ENCODE measurements around the gene PLEKHF1. TPM values are rescaled to one million over a fixed set of nuclear protein-coding genes. Genes with fewer than 3 reads are reported as not detected.
A peak's percentile ranks its signal among the peaks of the same experiment; 100 is the strongest.

The PLEKHF1 gene
- total and polyA plus RNA-seq, 2 of the 13 experiments (the other 11 are each of a cell fraction or from before 2014, with no cell fraction given), result 2.9 to 3.8 TPM

DNA sequence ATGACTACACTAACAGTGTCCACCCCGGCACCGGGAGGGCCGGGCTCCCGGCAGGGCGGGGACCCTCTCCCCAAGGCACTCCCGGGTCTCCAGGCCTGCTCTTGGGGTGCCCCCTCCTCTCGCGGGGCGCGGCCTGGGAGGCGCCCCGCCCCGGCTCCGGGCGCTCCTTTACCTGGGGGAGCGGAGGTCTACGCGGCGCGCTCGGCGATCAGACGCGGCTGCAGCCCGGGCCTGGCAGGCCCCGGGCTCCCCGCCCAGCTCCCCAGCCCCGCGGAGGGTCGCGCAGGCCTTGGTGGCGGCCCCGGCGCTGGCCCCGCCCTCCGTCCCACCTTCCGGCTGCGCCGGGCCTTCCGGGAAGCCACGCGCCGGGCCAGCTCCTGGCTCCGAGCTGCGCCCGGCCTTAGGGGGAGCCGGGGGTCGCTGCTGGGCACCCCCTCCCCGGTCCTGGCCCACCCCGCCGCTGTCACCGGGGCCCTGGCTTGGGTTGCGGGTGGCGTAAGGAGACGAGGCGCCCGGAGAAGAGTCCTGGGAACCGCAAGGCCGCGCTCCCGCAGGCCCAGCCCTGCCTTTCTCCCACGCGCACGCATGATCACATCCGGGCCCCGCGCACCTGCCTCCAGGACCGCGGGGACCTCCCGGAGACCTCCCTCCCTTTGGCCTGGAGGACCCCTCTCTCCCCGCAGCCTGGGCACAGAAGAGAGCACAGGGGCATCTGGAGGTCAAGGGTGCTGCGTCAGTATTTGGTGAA lies 49.9 kb downstream of the PLEKHF1 start, which contains the start of gene C19orf12 (continued):
- TF ChIP-seq ZSCAN29 (CRISPR knock-in tag; conservative IDR thresholded peaks at IDR 0.05), result no peak
- no peak for TF ChIP-seq POLR2AphosphoS2 (IDR thresholded peaks at IDR 0.05; ENCODE audit: low read depth, low read length)
- no peak for TF ChIP-seq WIZ (CRISPR knock-in tag; IDR thresholded peaks at IDR 0.05)
- TF ChIP-seq, protein P1, sequence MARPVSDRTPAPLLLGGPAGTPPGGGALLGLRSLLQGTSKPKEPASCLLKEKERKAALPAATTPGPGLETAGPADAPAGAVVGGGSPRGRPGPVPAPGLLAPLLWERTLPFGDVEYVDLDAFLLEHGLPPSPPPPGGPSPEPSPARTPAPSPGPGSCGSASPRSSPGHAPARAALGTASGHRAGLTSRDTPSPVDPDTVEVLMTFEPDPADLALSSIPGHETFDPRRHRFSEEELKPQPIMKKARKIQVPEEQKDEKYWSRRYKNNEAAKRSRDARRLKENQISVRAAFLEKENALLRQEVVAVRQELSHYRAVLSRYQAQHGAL (CRISPR knock-in tag; IDR thresholded peaks at IDR 0.05; ENCODE audit: not compliant biosample characterization), result no peak
- TF ChIP-seq, protein P2, sequence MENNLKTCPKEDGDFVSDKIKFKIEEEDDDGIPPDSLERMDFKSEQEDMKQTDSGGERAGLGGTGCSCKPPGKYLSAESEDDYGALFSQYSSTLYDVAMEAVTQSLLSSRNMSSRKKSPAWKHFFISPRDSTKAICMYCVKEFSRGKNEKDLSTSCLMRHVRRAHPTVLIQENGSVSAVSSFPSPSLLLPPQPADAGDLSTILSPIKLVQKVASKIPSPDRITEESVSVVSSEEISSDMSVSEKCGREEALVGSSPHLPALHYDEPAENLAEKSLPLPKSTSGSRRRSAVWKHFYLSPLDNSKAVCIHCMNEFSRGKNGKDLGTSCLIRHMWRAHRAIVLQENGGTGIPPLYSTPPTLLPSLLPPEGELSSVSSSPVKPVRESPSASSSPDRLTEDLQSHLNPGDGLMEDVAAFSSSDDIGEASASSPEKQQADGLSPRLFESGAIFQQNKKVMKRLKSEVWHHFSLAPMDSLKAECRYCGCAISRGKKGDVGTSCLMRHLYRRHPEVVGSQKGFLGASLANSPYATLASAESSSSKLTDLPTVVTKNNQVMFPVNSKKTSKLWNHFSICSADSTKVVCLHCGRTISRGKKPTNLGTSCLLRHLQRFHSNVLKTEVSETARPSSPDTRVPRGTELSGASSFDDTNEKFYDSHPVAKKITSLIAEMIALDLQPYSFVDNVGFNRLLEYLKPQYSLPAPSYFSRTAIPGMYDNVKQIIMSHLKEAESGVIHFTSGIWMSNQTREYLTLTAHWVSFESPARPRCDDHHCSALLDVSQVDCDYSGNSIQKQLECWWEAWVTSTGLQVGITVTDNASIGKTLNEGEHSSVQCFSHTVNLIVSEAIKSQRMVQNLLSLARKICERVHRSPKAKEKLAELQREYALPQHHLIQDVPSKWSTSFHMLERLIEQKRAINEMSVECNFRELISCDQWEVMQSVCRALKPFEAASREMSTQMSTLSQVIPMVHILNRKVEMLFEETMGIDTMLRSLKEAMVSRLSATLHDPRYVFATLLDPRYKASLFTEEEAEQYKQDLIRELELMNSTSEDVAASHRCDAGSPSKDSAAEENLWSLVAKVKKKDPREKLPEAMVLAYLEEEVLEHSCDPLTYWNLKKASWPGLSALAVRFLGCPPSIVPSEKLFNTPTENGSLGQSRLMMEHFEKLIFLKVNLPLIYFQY (CRISPR knock-in tag; IDR thresholded peaks at IDR 0.05; ENCODE audit: borderline replicate concordance), result peak; percentile 61; the same call in 1 of the 2 replicates
- no peak for TF ChIP-seq ZMAT3 (CRISPR knock-in tag; conservative IDR thresholded peaks at IDR 0.05)
- TF ChIP-seq ZNF598 (CRISPR knock-in tag; IDR thresholded peaks at IDR 0.05; ENCODE audit: borderline replicate concordance), result no peak
- TF ChIP-seq, protein P3, sequence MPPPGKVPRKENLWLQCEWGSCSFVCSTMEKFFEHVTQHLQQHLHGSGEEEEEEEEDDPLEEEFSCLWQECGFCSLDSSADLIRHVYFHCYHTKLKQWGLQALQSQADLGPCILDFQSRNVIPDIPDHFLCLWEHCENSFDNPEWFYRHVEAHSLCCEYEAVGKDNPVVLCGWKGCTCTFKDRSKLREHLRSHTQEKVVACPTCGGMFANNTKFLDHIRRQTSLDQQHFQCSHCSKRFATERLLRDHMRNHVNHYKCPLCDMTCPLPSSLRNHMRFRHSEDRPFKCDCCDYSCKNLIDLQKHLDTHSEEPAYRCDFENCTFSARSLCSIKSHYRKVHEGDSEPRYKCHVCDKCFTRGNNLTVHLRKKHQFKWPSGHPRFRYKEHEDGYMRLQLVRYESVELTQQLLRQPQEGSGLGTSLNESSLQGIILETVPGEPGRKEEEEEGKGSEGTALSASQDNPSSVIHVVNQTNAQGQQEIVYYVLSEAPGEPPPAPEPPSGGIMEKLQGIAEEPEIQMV (CRISPR knock-in tag; IDR thresholded peaks at IDR 0.05; ENCODE audit: low read depth), result no peak
- TF ChIP-seq TBP (CRISPR knock-in tag; IDR thresholded peaks at IDR 0.05), result no peak
- TF ChIP-seq, protein P4, sequence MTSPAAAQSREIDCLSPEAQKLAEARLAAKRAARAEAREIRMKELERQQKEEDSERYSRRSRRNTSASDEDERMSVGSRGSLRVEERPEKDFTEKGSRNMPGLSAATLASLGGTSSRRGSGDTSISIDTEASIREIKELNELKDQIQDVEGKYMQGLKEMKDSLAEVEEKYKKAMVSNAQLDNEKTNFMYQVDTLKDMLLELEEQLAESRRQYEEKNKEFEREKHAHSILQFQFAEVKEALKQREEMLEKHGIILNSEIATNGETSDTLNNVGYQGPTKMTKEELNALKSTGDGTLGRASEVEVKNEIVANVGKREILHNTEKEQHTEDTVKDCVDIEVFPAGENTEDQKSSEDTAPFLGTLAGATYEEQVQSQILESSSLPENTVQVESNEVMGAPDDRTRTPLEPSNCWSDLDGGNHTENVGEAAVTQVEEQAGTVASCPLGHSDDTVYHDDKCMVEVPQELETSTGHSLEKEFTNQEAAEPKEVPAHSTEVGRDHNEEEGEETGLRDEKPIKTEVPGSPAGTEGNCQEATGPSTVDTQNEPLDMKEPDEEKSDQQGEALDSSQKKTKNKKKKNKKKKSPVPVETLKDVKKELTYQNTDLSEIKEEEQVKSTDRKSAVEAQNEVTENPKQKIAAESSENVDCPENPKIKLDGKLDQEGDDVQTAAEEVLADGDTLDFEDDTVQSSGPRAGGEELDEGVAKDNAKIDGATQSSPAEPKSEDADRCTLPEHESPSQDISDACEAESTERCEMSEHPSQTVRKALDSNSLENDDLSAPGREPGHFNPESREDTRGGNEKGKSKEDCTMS (CRISPR knock-in tag; conservative IDR thresholded peaks at IDR 0.05), result no peak
- TF ChIP-seq, protein P5, sequence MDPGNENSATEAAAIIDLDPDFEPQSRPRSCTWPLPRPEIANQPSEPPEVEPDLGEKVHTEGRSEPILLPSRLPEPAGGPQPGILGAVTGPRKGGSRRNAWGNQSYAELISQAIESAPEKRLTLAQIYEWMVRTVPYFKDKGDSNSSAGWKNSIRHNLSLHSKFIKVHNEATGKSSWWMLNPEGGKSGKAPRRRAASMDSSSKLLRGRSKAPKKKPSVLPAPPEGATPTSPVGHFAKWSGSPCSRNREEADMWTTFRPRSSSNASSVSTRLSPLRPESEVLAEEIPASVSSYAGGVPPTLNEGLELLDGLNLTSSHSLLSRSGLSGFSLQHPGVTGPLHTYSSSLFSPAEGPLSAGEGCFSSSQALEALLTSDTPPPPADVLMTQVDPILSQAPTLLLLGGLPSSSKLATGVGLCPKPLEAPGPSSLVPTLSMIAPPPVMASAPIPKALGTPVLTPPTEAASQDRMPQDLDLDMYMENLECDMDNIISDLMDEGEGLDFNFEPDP (CRISPR knock-in tag; conservative IDR thresholded peaks at IDR 0.05), result no peak
- no peak; the same call in 1 of the 2 replicates for TF ChIP-seq ZNF766 (CRISPR knock-in tag; IDR thresholded peaks at IDR 0.05; ENCODE audit: borderline replicate concordance)
- TF ChIP-seq, protein P6, sequence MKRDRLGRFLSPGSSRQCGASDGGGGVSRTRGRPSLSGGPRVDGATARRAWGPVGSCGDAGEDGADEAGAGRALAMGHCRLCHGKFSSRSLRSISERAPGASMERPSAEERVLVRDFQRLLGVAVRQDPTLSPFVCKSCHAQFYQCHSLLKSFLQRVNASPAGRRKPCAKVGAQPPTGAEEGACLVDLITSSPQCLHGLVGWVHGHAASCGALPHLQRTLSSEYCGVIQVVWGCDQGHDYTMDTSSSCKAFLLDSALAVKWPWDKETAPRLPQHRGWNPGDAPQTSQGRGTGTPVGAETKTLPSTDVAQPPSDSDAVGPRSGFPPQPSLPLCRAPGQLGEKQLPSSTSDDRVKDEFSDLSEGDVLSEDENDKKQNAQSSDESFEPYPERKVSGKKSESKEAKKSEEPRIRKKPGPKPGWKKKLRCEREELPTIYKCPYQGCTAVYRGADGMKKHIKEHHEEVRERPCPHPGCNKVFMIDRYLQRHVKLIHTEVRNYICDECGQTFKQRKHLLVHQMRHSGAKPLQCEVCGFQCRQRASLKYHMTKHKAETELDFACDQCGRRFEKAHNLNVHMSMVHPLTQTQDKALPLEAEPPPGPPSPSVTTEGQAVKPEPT (CRISPR knock-in tag; IDR thresholded peaks at IDR 0.05; ENCODE audit: low read depth), result no peak
